Activated CD4-positive, alpha-beta T cell treated with anti-CD3 and anti-CD28 coated beads, Interleukin-2, amount 50 U/mL, for 16 hours (primary cell): ENCODE results near the gene ZBTB8OS.

Experiments used
- DNase-seq: peaks from one replicate; pipeline ENCODE4 v3.0.0-alpha.2; 2020

Gene ZBTB8OS

GRCh38 chr1:32606565-32607371 lies 43.6 kb downstream of the ZBTB8OS start:
- DNase-seq, result no peak

GRCh38 chr1:32605711-32606424 lies 44.5 kb downstream of the ZBTB8OS start:
- DNase-seq, result no peak

GRCh38 chr1:32600034-32600433 lies 50.3 kb downstream of the ZBTB8OS start:
- DNase-seq, result no peak

- no peak for DNase-seq
Measured at GRCh38 chr1:32592943-32593342, 57.4 kb downstream of the ZBTB8OS start.

- no peak for DNase-seq
Measured at GRCh38 chr1:32580348-32581017, 69.9 kb downstream of the ZBTB8OS start.
